ENCODE results near the gene GDF11. TPM values are rescaled to one million over a fixed set of nuclear protein-coding genes. Genes with fewer than 3 reads are reported as not detected.

GDF11 gene
- polyA plus RNA-seq, 1 donor, result 17.2 TPM

- DNase-seq, result no peak
Measured at GRCh38 chr12:55724226-55724939, 18.5 kb upstream of the GDF11 start.

GRCh38 chr12:55724940-55725309, 18.0 kb upstream of the GDF11 start:
- DNase-seq, result no peak

- no peak for DNase-seq
Measured at GRCh38 chr12:55725556-55725955, 17.4 kb upstream of the GDF11 start.

- DNase-seq, result no peak
Measured at GRCh38 chr12:55726971-55727370, 16.0 kb upstream of the GDF11 start.

GRCh38 chr12:55727643-55728185, 15.2 kb upstream of the GDF11 start:
- no peak for DNase-seq

- peak; percentile 88 for DNase-seq
Measured at GRCh38 chr12:55728186-55728938, 14.6 kb upstream of the GDF11 start.

GRCh38 chr12:55728939-55729818, 13.7 kb upstream of the GDF11 start, which contains the start of gene CD63:
TSS of gene CD63 (minus strand) at chr12:55729009. CDS start at chr12:55728341, 668 bp downstream.
- peak; percentile 94 for DNase-seq

GRCh38 chr12:55729819-55730818, 12.8 kb upstream of the GDF11 start:
- DNase-seq, result no peak

GRCh38 chr12:55732288-55732687, 10.6 kb upstream of the GDF11 start:
- DNase-seq, result no peak

- DNase-seq, result no peak
Measured at GRCh38 chr12:55733021-55733555, 9.8 kb upstream of the GDF11 start.

- no peak for DNase-seq
Measured at GRCh38 chr12:55733858-55734257, 9.1 kb upstream of the GDF11 start.

GRCh38 chr12:55734595-55734994, 8.3 kb upstream of the GDF11 start:
- DNase-seq, result no peak

GRCh38 chr12:55736076-55736475, 6.8 kb upstream of the GDF11 start:
- no peak for DNase-seq

- DNase-seq, result no peak
Measured at GRCh38 chr12:55736780-55737580, 5.9 kb upstream of the GDF11 start.

- DNase-seq, result no peak
Measured at GRCh38 chr12:55737581-55738122, 5.3 kb upstream of the GDF11 start.

- DNase-seq, result peak; percentile 91
Measured at GRCh38 chr12:55738123-55739024, 4.5 kb upstream of the GDF11 start.

GRCh38 chr12:55739025-55739378, 3.9 kb upstream of the GDF11 start:
- no peak for DNase-seq

GRCh38 chr12:55741931-55742680, 816 bp upstream of the GDF11 start:
- no peak for DNase-seq

Measured in hindlimb muscle (tissue), 1 donor.